IPS-18c (cell line): ENCODE results near the gene FSIP1.

Experiments used
- H3K4me3 ChIP-seq: 2 replicates; pipeline ENCODE4 v1.7.0; 2013; ENCODE audit warnings: low read depth, mild to moderate bottlenecking, low read length, moderate library complexity; ENCODE audit not compliant: insufficient read depth
- H3K9me3 ChIP-seq: one replicate; pipeline ENCODE4 v1.6.1; 2013; ENCODE audit warnings: mild to moderate bottlenecking, low read length, moderate library complexity; ENCODE audit not compliant: control insufficient read depth, insufficient read depth

FSIP1 gene

GRCh38 chr15:39781147-39781966, 1.3 kb downstream of the FSIP1 start:
- Histone ChIP-seq H3K4me3 (no peak overlapping the region), H3K9me3 (no peaks in the 10 kb centered on the region)

GRCh38 chr15:39778021-39778420, 4.6 kb downstream of the FSIP1 start:
- H3K4me3 ChIP-seq, result no peak overlapping the region
- H3K9me3 ChIP-seq, result no peaks in the 10 kb centered on the region

- no peaks in the 10 kb centered on the region for H3K9me3 ChIP-seq
- no peak overlapping the region for H3K4me3 ChIP-seq
Measured at GRCh38 chr15:39777496-39777895, 5.1 kb downstream of the FSIP1 start.

- no peak overlapping the region for H3K4me3 ChIP-seq
- no peaks in the 10 kb centered on the region for H3K9me3 ChIP-seq
Measured at GRCh38 chr15:39776068-39776467, 6.6 kb downstream of the FSIP1 start.

GRCh38 chr15:39774688-39775267, 7.9 kb downstream of the FSIP1 start:
- H3K4me3 ChIP-seq, result no peak overlapping the region
- no peaks in the 10 kb centered on the region for H3K9me3 ChIP-seq

- no peak overlapping the region for H3K4me3 ChIP-seq
Measured at GRCh38 chr15:39770748-39771689, 11.6 kb downstream of the FSIP1 start.

GRCh38 chr15:39767921-39768320, 14.7 kb downstream of the FSIP1 start:
- Histone ChIP-seq H3K4me3 (no peak overlapping the region), H3K9me3 (no peaks in the 10 kb centered on the region)

More at GRCh38 chr15:39770748-39771689, 11.6 kb downstream of the FSIP1 start:
- no peaks in the 10 kb centered on the region for H3K9me3 ChIP-seq

GRCh38 chr15:39761006-39761405, 21.6 kb downstream of the FSIP1 start:
- Histone ChIP-seq H3K4me3 (no peak overlapping the region), H3K9me3 (no peaks in the 10 kb centered on the region)

- H3K4me3 ChIP-seq, result no peak overlapping the region
Measured at GRCh38 chr15:39756806-39757522, 25.7 kb downstream of the FSIP1 start.

GRCh38 chr15:39752991-39753390, 29.6 kb downstream of the FSIP1 start:
- Histone ChIP-seq H3K4me3 (no peak overlapping the region), H3K9me3 (no peaks in the 10 kb centered on the region)

More at GRCh38 chr15:39756806-39757522, 25.7 kb downstream of the FSIP1 start:
- H3K9me3 ChIP-seq, result no peaks in the 10 kb centered on the region

GRCh38 chr15:39752246-39752645, 30.4 kb downstream of the FSIP1 start:
- no peak overlapping the region for H3K4me3 ChIP-seq
- no peaks in the 10 kb centered on the region for H3K9me3 ChIP-seq

- no peak overlapping the region for H3K4me3 ChIP-seq
- no peaks in the 10 kb centered on the region for H3K9me3 ChIP-seq
Measured at GRCh38 chr15:39748276-39748675, 34.4 kb downstream of the FSIP1 start.

- Histone ChIP-seq H3K9me3 (no peaks in the 10 kb centered on the region), H3K4me3 (no peak overlapping the region)
Measured at GRCh38 chr15:39747326-39747725, 35.3 kb downstream of the FSIP1 start.

GRCh38 chr15:39746714-39747276, 35.8 kb downstream of the FSIP1 start:
- Histone ChIP-seq H3K4me3 (no peak overlapping the region), H3K9me3 (no peaks in the 10 kb centered on the region)

- H3K4me3 ChIP-seq, result no peak overlapping the region
- H3K9me3 ChIP-seq, result no peaks in the 10 kb centered on the region
Measured at GRCh38 chr15:39746176-39746575, 36.5 kb downstream of the FSIP1 start.

GRCh38 chr15:39745415-39745814, 37.2 kb downstream of the FSIP1 start:
- no peak overlapping the region for H3K4me3 ChIP-seq
- H3K9me3 ChIP-seq, result no peaks in the 10 kb centered on the region
